ENCODE measurements around the gene C2orf78.
"Not testable (repeated sequence)": the region's sequence is repeated elsewhere in the genome, so short reads cannot be mapped to it uniquely, and the experiment has no call there.

Gene C2orf78

GRCh38 chr2:73779467-73780236, 4.3 kb upstream of the C2orf78 start, which contains the start of gene DUSP11:
Gene DUSP11 (minus strand): TSS chr2:73780103. CDS start chr2:73779974, 129 bp downstream.
- DNase-seq (ENCODE audit: low read depth): peak; percentile 96

GRCh38 chr2:73780237-73780582, 3.8 kb upstream of the C2orf78 start:
- DNase-seq (ENCODE audit: low read depth): no peak

DNA sequence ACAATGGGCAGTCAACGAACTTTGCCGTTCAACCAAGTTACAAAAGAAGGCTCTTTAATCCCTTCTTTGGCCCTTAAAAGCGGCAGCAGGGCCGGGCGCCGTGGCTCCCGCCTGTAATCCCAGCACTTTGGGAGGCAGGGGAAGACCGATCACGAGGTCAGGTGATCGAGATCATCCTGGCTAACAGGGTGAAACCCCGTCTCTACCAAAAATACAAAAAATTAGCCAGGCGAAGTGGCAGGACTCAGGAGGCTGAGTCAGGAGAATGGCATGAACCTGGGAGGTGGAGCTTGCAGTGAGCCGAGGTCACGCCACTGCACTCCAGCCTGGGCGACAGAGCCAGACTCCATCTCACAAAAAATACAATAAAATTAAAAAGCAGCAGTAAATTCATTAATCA, 581 bp upstream of the C2orf78 start:
- not testable (repeated sequence) for DNase-seq (ENCODE audit: low read depth)

DNA sequence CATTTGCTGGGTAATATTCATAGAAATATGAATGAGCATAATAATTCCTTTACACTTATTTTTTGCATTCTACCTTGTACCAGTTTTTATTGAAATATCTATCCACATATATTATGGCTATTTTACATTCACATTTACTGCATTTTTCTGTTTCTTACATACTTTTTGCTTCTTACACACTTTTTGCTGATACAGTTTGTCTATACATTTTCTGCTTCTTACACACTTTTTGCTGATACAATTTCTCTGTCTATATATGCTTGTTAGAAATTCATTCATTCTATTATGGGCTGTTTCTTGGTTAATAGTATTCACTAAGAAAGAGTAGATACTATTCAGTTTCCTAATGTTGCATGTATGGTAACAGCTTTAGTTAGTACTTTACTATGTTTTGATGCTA, 27.9 kb downstream of the C2orf78 start:
- DNase-seq (ENCODE audit: low read depth): no peak

DNA sequence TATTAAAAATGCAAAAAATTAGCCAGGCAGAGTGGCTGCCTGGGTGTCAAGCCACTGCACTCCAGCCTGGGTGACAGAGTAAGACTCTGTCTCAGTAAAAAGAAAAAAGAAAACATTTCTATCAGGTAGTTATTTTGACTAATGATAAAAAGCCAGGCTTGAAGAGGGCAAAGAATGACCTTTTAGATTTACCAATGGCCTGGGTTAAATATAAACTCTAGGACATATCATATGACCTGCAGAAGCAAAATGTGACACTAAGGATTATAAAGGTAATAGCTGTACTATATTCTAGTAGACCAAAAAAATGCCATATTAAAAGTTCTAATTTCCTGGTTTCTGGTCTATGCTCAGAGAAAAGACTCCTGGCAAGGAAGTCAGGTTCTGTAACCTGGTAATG, 28.7 kb downstream of the C2orf78 start:
- DNase-seq (ENCODE audit: low read depth): no peak

DNA sequence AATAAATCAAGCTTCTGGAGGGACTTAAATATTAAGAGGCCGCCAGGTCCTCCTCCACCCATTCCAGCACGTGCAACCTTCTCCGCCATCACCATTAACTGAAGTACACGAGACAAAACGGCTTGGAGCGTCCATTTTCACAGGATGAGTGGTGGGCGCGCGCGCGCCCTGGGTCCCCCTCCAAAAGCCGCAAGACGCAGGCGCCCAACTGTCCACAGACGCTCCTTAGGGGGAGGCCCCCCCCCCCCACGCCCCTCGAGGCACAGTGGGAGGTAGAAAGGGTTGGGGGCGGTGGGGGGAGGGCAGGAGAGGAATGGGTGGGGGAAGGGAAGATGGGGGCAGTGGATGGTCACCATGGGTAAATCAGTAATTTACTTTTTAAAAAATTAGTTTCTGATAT, 34.3 kb downstream of the C2orf78 start:
- DNase-seq (ENCODE audit: low read depth): no peak

GRCh38 chr2:73821227-73821626, 37.2 kb downstream of the C2orf78 start:
- DNase-seq (ENCODE audit: low read depth): no peak

GRCh38 chr2:73821669-73822068, 37.7 kb downstream of the C2orf78 start:
- DNase-seq (ENCODE audit: low read depth): no peak

- no peak for DNase-seq (ENCODE audit: low read depth)
These were observed 38.3 kb downstream of the C2orf78 start for GRCh38 chr2:73822276-73822675.

DNA sequence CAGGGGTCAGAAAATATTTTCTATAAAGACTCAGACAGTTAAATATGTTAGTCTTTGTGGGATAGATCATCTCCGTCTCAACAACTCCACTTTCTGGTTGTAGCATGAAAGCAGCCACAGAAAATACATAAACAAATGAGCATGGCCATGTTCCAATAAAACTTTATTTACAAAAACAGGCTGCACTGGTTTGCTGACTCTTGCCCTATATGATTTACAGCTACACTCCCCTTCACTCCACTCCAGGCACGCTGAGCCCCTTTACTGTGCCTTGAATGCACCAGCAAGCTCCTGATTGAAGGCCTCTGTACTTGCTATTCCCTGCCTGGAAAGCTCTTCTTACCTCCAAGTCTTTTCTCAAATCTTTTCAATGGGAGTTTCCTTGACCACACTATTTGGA, 39.0 kb downstream of the C2orf78 start:
- DNase-seq (ENCODE audit: low read depth): no peak

- DNase-seq (ENCODE audit: low read depth): no peak
These were observed 39.4 kb downstream of the C2orf78 start for GRCh38 chr2:73823416-73823815.

- DNase-seq (ENCODE audit: low read depth): no peak
These were observed 40.0 kb downstream of the C2orf78 start for GRCh38 chr2:73823916-73824523.

- DNase-seq (ENCODE audit: low read depth): no peak
These were observed 41.4 kb downstream of the C2orf78 start for GRCh38 chr2:73825408-73825807.

DNA sequence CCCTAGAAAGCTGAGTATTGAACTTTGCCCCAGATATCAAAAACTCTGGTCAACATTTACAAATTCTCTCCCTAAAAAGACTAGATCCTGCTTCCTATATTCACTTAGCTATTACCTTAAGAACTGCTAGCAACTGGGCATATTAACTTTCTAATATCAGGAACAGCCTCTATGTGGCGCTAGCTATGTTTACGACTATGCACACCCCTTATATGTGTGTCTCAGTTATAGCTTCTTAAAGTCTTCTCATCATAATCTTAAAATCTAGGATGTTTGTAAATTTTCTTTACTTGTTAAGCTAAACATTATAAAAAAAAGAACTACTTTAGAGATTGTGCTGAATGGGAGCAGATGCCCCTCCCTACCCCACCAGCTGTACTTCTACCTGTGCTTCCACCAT, 43.0 kb downstream of the C2orf78 start:
- DNase-seq (ENCODE audit: low read depth): no peak

DNA sequence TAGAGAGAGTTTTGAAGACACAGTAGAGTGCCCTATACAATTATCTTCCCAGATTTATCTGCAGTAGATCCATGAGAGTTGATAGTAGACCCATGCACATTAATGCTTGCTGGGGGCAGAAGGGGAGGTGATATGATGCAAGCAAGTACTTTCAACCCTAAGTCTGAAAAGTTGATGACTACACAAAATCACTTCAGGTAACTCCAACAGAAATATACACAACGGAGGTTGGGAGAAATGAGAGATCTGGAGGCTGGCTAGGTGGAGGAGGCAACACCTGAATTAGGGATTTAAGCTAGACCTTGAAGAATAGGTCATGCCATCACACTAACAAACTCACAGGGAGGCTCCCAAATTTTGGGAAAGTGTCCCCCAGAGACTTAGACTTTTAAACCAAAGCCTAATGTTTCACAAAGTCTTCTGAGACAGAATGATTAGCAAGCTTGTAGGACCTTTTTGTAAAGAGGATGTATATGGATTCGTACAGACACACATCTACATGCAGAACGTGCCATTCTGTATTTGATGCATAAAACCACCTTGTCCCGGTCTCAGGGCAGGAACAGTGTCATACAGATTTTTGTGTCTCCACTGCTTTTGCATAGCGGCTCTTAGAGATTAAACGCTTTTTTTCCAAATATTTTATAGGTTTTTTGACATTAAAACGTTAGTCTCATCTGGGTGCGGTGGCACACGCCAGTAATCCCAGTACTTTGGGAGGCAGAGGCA, 43.8 kb downstream of the C2orf78 start:
- no peak for DNase-seq (ENCODE audit: low read depth)

GRCh38 chr2:73828389-73828817, 44.4 kb downstream of the C2orf78 start:
- no peak for DNase-seq (ENCODE audit: low read depth)

DNA sequence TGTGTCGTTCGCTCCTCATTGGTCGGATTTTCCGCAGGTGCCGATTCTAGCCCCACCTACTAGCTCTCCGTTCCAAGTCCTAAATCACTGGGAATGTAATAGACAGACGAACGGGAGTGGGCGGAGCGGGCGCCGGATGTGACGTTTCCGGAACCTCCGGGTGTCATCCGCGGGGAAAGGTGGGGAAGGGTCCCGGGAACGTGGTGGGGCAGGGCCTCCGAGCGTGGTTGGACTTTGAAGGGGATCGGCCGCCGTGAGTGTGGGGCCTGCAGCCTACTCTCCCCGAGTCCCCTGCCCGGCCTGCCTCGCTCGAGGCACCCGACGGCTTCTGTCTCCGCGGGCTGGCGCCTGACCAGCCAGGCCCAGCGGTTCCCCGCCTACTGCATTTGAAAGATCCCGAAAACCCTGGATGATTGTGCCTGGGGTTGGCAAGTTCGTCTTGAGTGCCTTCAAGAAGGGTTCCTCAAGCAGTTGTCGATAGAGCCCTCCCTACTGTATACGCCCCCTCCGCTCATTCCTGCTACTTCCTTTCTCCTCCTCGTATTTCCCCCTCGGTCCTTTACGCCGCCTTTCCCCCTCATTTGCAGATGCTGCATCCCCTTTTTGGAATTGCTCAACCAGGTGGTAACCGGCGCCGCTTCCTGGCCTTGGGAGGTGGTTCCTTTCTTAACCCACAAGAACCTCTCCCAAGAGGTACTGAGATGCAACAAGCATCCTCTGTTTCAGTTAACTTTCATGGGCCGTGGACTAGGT, 45.0 kb downstream of the C2orf78 start, which contains the start of gene STAMBP:
TSS of gene STAMBP (plus strand) at position 144 of the 753 bp plus-strand sequence. CDS start 1,896 bp downstream, outside the sequence.
- peak; percentile 79 for DNase-seq (ENCODE audit: low read depth)

DNA sequence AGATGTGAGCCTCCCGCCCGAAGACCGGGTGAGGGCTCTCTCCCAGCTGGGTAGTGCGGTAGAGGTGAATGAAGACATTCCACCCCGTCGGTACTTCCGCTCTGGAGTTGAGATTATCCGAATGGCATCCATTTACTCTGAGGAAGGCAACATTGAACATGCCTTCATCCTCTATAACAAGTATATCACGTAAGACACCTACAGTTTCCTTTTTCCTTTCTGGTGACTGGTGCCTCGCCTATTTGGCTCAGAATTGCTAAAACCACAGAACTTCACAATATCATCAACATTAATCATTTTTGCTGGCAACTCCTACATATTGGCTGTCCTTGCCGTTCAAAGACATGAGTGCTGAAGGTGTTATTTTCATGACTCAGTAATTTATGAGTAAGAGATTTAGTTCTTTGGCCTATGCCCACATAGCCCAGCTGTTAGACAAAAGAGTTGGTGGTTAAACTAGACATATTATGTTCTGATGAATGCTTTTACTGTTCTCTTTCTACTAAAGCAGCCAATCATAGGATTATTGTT, 47.0 kb downstream of the C2orf78 start:
- no peak for DNase-seq (ENCODE audit: low read depth)

DNA sequence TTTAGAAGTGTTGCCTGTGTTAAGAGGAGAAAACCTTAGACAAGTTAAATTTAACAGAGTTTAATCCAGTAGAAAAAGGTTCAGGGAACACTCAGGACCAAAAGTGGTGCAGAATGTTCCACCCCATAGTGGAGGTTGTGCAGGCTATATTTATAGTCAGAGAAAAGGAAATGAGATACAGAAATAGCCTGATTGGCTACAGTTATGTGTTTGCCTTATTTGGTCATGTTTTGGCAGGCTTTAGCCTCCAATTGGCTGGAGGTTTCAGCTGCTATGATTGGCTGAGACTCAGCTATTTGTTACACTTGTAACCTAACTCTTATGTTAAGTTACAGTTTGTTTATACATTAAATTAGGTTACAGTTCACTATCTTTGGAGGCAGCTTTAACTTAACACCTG, 48.9 kb downstream of the C2orf78 start:
- no peak for DNase-seq (ENCODE audit: low read depth)

DNA sequence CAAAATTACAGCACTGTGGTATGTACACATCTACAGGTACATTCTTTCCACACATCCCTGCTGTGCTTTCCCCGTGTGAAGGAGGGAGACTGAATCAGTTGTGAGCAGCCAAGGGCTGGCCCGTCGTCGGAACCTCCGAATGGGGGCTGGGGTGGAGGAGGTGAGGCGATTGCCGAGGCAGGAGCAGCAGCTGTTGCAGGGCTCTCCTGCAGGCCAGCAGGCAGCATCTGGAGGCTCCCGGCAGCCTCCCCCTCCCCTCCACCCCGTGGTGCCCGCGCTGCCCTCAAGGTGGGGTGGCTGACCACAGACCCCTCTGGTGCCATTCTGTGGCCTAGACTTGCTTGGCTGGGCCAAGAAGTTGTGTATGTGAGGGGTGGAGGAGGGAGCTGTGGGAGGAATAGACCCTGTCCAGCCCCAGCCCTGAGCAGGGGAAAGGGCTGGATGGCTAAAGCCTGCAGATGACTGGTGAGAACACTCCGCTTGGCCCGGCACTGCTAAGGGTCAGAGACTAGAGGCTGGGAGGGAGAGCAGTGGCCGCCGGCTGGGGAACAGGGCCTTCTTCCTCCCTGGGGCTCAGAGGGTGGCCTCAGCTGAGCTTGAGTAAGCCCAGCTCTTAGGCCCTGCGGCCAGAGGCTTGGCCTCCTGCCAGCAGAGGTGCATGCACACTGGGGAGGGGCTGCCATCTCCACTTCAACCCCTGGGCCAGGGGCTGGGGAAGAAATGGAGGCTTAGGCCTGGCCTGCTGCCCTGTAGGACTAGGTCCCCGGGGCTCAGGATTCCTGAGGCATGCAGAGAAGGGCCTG, 52.4 kb downstream of the C2orf78 start:
- no peak for DNase-seq (ENCODE audit: low read depth)

All from stimulated activated CD8-positive, alpha-beta memory T cell treated with anti-CD3 and anti-CD28 coated beads, Interleukin-15, amount 100 ng/mL, for 1 hour (primary cell).